GM06990 (cell line): ENCODE measurements around the gene ACTL6B.

Source experiments
- DNase-seq: peaks from one replicate; pipeline ENCODE4 v3.0.0-alpha.2; 2011; ENCODE audit not compliant: insufficient read length; ENCODE audit errors: extremely low read depth
- H3K27me3 ChIP-seq: replicated peaks from 2 replicates; pipeline ENCODE4 v1.6.0; 2011; ENCODE audit warnings: low read length; ENCODE audit not compliant: control insufficient read depth, insufficient read depth
- H3K36me3 ChIP-seq: 2 replicates; pipeline ENCODE4 v1.5.1; 2011; ENCODE audit warnings: low read length; ENCODE audit not compliant: control insufficient read depth, insufficient read depth
- H3K4me3 ChIP-seq: replicated peaks from 2 replicates; pipeline ENCODE4 v1.5.1; 2011; ENCODE audit warnings: low read depth, mild to moderate bottlenecking, control low read depth, low read length
- TF ChIP-seq, protein P1 (sequence below): IDR thresholded peaks from 2 replicates; pipeline ENCODE4 v1.5.1; 2011; ENCODE audit warnings: low read length, control low read depth, mild to moderate bottlenecking, inconsistent platforms; ENCODE audit not compliant: insufficient read depth, poor library complexity, severe bottlenecking

ACTL6B gene

DNA sequence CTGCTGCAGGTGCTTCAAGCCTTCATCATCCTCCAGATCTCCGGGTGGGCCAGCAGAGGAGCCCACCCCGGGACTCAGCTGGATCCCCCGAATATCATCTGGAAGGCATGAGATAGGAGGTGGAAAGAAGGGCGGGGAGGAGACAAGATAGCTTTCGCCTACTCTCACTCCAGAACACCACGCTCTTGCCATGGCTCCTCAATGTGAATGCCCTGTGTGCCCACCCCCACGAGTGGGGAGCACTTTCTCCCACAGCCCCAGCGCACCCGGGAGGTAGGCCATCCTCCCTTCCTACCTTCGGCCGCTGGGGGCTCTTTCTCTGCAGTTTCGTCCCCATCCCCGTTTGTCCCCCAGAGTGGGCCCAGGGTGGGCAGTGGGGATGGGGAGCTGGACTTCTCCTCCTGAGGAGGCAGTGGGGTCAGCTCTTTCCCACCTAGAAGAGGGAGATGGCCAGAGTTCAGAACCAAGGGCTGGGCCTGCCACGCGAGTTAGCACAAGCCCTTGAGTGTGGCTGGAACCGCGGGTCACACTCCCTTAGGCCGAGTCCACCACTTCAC lies 28.9 kb upstream of the ACTL6B start:
- no peak for DNase-seq

DNA sequence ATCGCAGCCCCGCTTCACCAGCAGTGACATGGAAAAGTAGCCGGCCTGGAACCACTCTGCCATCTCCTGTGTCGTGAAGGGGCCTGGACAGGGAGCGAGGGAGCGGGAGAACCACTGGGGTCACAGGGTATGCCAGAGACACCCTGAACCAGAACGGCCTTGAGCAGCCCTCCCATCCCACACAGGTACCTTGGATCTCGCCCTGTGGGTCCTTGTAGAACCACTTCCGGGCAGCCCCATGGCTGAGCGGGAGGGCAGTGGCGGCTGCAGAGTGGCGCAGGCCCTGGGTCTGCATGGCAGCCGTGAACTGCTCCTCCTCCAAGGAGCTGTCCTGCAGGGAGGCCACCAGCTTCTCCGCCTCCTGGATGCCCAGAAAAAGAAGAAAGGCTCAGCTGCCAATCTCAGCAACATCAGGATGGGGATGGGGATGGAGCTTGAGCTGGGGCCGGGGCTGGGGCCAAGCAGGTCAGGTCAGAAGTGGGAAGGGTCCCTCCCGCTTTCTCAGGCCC lies 28.3 kb upstream of the ACTL6B start:
- Histone ChIP-seq H3K36me3 (peaks cover 53% of the 10 kb centered on the region), H3K4me3 (no peak overlapping the region), H3K27me3 (no peaks in the 10 kb centered on the region)
- no peak for DNase-seq
- TF ChIP-seq, protein P1, sequence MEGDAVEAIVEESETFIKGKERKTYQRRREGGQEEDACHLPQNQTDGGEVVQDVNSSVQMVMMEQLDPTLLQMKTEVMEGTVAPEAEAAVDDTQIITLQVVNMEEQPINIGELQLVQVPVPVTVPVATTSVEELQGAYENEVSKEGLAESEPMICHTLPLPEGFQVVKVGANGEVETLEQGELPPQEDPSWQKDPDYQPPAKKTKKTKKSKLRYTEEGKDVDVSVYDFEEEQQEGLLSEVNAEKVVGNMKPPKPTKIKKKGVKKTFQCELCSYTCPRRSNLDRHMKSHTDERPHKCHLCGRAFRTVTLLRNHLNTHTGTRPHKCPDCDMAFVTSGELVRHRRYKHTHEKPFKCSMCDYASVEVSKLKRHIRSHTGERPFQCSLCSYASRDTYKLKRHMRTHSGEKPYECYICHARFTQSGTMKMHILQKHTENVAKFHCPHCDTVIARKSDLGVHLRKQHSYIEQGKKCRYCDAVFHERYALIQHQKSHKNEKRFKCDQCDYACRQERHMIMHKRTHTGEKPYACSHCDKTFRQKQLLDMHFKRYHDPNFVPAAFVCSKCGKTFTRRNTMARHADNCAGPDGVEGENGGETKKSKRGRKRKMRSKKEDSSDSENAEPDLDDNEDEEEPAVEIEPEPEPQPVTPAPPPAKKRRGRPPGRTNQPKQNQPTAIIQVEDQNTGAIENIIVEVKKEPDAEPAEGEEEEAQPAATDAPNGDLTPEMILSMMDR, result no peak

More for the DNA sequence above, 28.9 kb upstream of the ACTL6B start:
- H3K4me3 ChIP-seq, result no peak overlapping the region
- no peaks in the 10 kb centered on the region for H3K27me3 ChIP-seq
- peaks cover 52% of the 10 kb centered on the region for H3K36me3 ChIP-seq
- TF ChIP-seq, protein P1, result no peak

DNA sequence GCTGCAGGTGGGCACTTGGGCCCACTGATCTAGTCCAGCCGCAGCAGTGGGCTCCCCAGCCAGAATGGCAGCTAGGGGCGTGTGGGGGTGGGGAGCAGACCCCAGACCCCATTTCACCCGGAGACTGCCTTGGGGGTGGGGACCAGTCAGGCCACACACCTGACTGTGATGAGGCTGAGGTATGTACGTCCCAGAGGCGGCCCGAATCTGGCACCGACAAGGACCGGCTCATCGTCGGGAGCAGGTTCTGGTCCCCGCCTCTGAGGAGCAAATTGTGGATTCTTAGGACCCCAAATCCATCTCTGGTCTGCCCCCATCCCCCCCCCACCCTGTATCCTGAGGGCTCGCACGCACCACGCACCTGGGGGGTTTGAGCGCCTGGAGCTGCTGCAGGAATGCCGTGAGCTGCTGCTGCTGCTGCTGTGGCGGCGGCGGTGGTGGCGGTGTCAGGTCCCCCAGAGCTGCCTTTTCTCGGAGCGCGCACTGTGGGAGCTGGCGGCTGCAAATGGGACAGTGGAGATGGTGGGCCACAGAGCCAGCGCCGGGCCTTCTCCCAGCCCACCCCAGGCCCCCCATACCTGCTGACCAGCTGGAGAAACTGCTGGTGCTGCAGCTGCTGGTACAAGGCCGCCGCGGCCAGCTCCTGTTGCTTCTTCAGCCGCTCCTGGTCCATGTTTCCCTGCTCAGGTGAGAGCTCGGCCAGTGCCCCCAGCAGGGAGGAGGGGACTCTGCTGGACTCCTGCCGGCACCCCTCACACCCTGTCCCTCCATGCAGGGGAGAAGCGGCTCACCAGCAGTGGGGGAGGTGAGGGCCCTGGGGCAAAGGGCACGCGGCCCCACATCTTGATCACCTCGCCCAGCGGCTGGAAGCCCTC lies 27.6 kb upstream of the ACTL6B start:
- H3K27me3 ChIP-seq, result no peaks in the 10 kb centered on the region
- no peak overlapping the region for H3K4me3 ChIP-seq
- peaks cover 54% of the 10 kb centered on the region for H3K36me3 ChIP-seq
- TF ChIP-seq, protein P1, result no peak
- no peak for DNase-seq

DNA sequence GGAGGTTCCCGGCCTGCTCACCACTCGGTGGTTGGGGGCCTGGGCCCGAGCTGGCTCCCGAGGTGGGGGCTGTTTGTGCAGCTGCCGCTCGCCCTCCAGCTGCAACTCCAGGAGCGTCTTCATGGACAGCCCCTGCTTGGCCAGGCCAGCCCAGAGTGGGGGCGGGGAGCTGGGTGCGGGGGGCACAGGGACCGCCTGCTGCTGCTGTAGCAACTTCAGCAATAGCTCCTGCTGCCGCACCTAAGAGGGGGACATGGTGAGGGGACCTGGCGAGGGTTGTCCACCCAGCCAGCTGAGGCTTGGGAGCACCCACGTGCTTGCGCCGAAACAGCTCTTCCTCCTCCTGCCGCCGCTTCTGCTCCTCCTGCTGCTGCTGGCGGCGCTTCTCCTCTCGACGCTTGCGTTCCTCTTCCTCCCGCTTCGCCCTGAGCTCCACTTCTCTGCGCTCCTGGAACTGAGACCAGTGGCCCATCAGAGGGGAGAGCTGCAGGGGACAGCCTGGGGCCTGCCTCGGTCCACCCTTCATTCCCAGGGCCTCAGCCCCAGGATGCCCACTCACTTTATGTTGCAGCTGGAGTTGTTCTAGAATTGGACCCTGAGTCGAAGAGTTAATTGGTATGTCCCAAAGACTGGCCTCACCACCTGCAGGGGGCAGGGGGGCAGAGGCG lies 26.9 kb upstream of the ACTL6B start:
- Histone ChIP-seq H3K27me3 (no peaks in the 10 kb centered on the region), H3K36me3 (peaks cover 54% of the 10 kb centered on the region), H3K4me3 (no peak overlapping the region)
- no peak for DNase-seq
- TF ChIP-seq, protein P1, result no peak

DNA sequence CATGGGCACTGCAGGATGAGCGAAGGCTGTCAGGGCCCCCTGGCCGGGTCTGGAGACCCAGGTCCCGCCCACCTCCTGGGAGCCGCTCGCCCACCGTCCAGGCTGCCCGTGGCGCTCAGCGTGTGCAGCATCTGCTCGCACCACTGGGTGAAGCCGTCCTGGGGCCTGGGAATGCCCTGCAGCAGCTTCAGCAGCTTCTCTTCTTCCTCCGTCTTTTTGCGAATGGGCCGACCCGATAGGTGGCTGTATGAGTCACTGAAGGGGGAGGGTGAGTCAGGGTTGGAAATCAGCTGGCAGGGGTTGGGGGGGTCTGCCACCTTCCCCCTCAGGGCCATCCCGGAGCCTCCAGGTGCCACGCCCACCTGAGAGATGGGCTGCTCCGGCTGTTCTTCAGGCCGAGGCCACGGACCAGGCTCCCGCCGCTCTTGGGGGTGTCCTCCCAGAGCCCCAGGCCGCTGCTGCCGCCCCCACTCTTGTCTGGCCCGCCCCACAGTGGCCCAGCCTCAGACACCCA lies 26.0 kb upstream of the ACTL6B start:
- H3K4me3 ChIP-seq, result no peak overlapping the region
- peaks cover 63% of the 10 kb centered on the region for H3K36me3 ChIP-seq
- no peaks in the 10 kb centered on the region for H3K27me3 ChIP-seq
- no peak for DNase-seq
- TF ChIP-seq, protein P1, result no peak
